Duodenal mucosa (tissue), 2 donors: ENCODE results near the gene HRCT1.
"Not testable (repeated sequence)": the region's sequence is repeated elsewhere in the genome, so short reads cannot be mapped to it uniquely, and the experiment has no call there.

Experiments
- H3K27ac ChIP-seq: one replicate; pipeline ENCODE4 v1.7.0; 2013; ENCODE audit warnings: low read depth, low read length
- H3K27me3 ChIP-seq, 2 donors: one replicate each; pipeline ENCODE4 v1.7.0; 2013; ENCODE audit warnings: low read length in 2 of 2, control low read depth in 1 of 2; ENCODE audit not compliant: insufficient read depth in 2 of 2, control insufficient read depth in 1 of 2
- H3K36me3 ChIP-seq, 2 donors: one replicate each; pipeline ENCODE4 v1.7.0; 2013; ENCODE audit warnings: low read length in 2 of 2, control low read depth in 1 of 2; ENCODE audit not compliant: insufficient read depth in 2 of 2, control insufficient read depth in 1 of 2
- H3K4me1 ChIP-seq, 2 donors: one replicate each; pipeline ENCODE4 v1.7.0; 2013; ENCODE audit warnings: low read length in 2 of 2, control low read depth in 1 of 2; ENCODE audit not compliant: insufficient read depth in 2 of 2, control insufficient read depth in 1 of 2
- H3K4me3 ChIP-seq, 2 donors: one replicate each; pipeline ENCODE4 v1.7.0; 2013; ENCODE audit warnings: low read length in 2 of 2, low read depth in 1 of 2
- H3K9ac ChIP-seq, 2 donors: one replicate each; pipeline ENCODE4 v1.7.0; 2013; ENCODE audit warnings: low read length in 2 of 2, low read depth in 1 of 2
- H3K9me3 ChIP-seq, 2 donors: one replicate each; pipeline ENCODE4 v1.7.0; 2013; ENCODE audit warnings: low read length in 2 of 2, control low read depth in 1 of 2; ENCODE audit not compliant: control insufficient read depth in 1 of 2

Gene HRCT1

GRCh38 chr9:35907711-35908503 is 1.9 kb downstream of the HRCT1 start:
- Histone ChIP-seq H3K9me3 (no peaks in the 10 kb centered on the region), H3K4me1 (peaks cover 70 to 71% of the 10 kb centered on the region in 2 donors), H3K27ac (peak overlapping the region; percentile 88), H3K4me3 (peak overlapping the region; percentile 20 to 46), H3K9ac (peak overlapping the region; percentile 15 to 39), H3K27me3 (no peaks in the 10 kb centered on the region), H3K36me3 (no peaks in the 10 kb centered on the region)

- H3K4me3 ChIP-seq = peak overlapping the region in 1 of 2 donors; percentile 0
- peaks cover 70 to 71% of the 10 kb centered on the region in 2 donors for H3K4me1 ChIP-seq
- H3K27ac ChIP-seq = peak overlapping the region; percentile 88
- H3K36me3 ChIP-seq = no peaks in the 10 kb centered on the region
- no peaks in the 10 kb centered on the region for H3K27me3 ChIP-seq
- H3K9ac ChIP-seq = peak overlapping the region; percentile 15 to 30
- no peaks in the 10 kb centered on the region for H3K9me3 ChIP-seq
Observed at GRCh38 chr9:35908504-35909125, 2.6 kb downstream of the HRCT1 start.

GRCh38 chr9:35909274-35909673 is 3.3 kb downstream of the HRCT1 start, which contains the start of gene SPAAR:
SPAAR (plus strand) TSS chr9:35909490; CDS start chr9:35910464, 974 bp downstream.
- Histone ChIP-seq H3K4me1 (peaks cover 71% of the 10 kb centered on the region in 2 donors), H3K4me3 (peak within 1 kb of the TSS in 1 of 2 donors; percentile 0)

GRCh38 chr9:35909687-35910612 is 3.9 kb downstream of the HRCT1 start:
- Histone ChIP-seq H3K27me3 (no peaks in the 10 kb centered on the region), H3K27ac (peak overlapping the region; percentile 54), H3K36me3 (no peaks in the 10 kb centered on the region), H3K9ac (peak overlapping the region; percentile 30 to 33), H3K4me1 (peaks cover 69 to 73% of the 10 kb centered on the region in 2 donors), H3K4me3 (peak overlapping the region in 1 of 2 donors; percentile 29), H3K9me3 (no peaks in the 10 kb centered on the region)

More at GRCh38 chr9:35909274-35909673, 3.3 kb downstream of the HRCT1 start, which contains the start of gene SPAAR:
- Histone ChIP-seq H3K27me3 (no peaks in the 10 kb centered on the region), H3K9me3 (no peaks in the 10 kb centered on the region), H3K27ac (peak within 1 kb of the TSS; percentile 88), H3K9ac (peak within 1 kb of the TSS; percentile 30 to 33), H3K36me3 (no peaks in the 10 kb centered on the region)

- Histone ChIP-seq H3K9ac (peak overlapping the region; percentile 21 to 33), H3K9me3 (no peaks in the 10 kb centered on the region), H3K27me3 (no peaks in the 10 kb centered on the region), H3K27ac (peak overlapping the region; percentile 39), H3K4me3 (peak overlapping the region in 1 of 2 donors; percentile 29), H3K4me1 (peaks cover 67 to 73% of the 10 kb centered on the region in 2 donors), H3K36me3 (no peaks in the 10 kb centered on the region)
Observed at GRCh38 chr9:35910613-35911359, 4.8 kb downstream of the HRCT1 start.

GRCh38 chr9:35911690-35912089 is 5.7 kb downstream of the HRCT1 start:
- H3K36me3 ChIP-seq = no peaks in the 10 kb centered on the region
- no peak overlapping the region for H3K27ac ChIP-seq
- H3K9ac ChIP-seq = no peak overlapping the region
- peaks cover 67 to 73% of the 10 kb centered on the region in 2 donors for H3K4me1 ChIP-seq
- H3K4me3 ChIP-seq = no peak overlapping the region
- no peaks in the 10 kb centered on the region for H3K27me3 ChIP-seq
- no peaks in the 10 kb centered on the region for H3K9me3 ChIP-seq

GRCh38 chr9:35912791-35913400 is 6.9 kb downstream of the HRCT1 start:
- Histone ChIP-seq H3K27me3 (no peaks in the 10 kb centered on the region), H3K27ac (no peak overlapping the region), H3K4me1 (peaks cover 64 to 69% of the 10 kb centered on the region in 2 donors), H3K9me3 (no peaks in the 10 kb centered on the region), H3K9ac (no peak overlapping the region), H3K4me3 (no peak overlapping the region), H3K36me3 (no peaks in the 10 kb centered on the region)

- not testable (repeated sequence) for H3K9ac ChIP-seq, H3K36me3 ChIP-seq, H3K27me3 ChIP-seq, H3K9me3 ChIP-seq, H3K27ac ChIP-seq, H3K4me3 ChIP-seq
- peaks cover 61 to 64% of the 10 kb centered on the region in 2 donors for H3K4me1 ChIP-seq
Observed at GRCh38 chr9:35913429-35913828, 7.4 kb downstream of the HRCT1 start.

GRCh38 chr9:35914301-35914807 is 8.4 kb downstream of the HRCT1 start:
- H3K27ac ChIP-seq = no peak overlapping the region
- no peak overlapping the region for H3K4me3 ChIP-seq
- no peak overlapping the region for H3K9ac ChIP-seq
- peaks cover 59 to 60% of the 10 kb centered on the region in 2 donors for H3K4me1 ChIP-seq
- no peaks in the 10 kb centered on the region for H3K9me3 ChIP-seq
- no peaks in the 10 kb centered on the region for H3K36me3 ChIP-seq
- H3K27me3 ChIP-seq = no peaks in the 10 kb centered on the region
